GM18511 (cell line): ENCODE measurements around the gene STAT4.
A peak's percentile ranks its signal among the peaks of the same experiment; 100 is the strongest.

Experiments
- ATAC-seq: cut with Tn5 transposase; IDR thresholded peaks from one replicate; pipeline ENCODE4 v1.9.1; 2021; ENCODE audit warnings: mild to moderate bottlenecking, moderate library complexity; ENCODE audit not compliant: unreplicated experiment

Gene STAT4

DNA sequence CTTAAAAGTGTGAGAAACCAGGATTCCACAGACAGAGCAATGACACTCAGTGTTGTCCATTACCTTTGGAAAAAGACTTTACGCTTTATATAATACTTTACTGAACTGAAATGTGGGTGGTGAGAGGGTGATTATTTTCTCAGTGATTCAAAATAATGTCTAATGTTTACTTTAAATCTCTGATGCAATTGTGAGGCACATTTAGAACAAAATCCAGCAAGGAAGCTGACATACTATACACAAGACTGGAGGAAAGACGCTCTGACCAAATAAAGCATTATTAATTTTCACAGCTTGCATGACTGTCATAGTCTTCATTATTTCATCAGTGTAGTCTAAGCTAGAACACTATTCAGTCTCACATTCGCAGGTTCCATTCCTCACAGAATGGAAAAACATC, 102.7 kb downstream of the STAT4 start:
- ATAC-seq: no peak

DNA sequence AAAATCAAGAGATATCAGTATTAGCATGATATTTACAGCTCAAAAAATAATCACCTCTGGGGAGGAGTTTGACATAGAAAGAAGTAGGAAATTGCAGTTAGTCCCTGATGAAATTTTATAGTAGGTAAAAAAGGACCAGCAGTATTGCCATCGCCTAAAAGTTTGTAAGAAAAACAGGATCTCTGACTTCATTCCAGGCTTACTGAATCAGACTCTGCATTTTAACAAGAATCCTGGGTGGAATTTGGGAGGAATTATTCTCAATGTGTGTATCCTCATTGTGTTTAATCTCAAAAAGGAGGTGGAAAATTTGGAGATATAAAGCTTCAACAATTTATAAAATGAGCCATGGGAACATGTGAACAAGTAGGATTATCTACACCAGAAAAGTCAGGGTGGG, 105.7 kb downstream of the STAT4 start:
- no peak for ATAC-seq

GRCh38 chr2:191043438-191043837, 107.4 kb downstream of the STAT4 start:
- ATAC-seq: no peak

GRCh38 chr2:191041418-191042161, 109.2 kb downstream of the STAT4 start:
- ATAC-seq: no peak

- ATAC-seq: no peak
Measured at GRCh38 chr2:191039616-191040015, 111.2 kb downstream of the STAT4 start.

DNA sequence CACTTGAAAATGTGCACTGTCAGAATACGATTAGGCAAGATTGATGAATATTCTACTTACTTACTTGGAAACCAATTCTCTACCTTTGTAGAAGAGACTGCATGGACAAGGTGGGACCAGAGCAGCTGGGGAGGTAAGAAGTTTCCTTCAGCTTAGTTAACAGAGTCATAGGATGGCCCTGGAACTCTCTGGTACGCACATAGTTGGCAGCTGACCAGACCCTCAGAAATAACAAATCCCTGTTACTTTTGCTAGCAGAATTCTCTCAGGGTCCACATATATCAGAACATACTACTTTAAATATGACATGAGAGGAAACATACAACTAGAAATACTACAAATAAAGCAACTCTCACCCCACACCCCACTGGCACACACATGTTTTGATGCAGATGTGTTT, 112.1 kb downstream of the STAT4 start:
- no peak for ATAC-seq

DNA sequence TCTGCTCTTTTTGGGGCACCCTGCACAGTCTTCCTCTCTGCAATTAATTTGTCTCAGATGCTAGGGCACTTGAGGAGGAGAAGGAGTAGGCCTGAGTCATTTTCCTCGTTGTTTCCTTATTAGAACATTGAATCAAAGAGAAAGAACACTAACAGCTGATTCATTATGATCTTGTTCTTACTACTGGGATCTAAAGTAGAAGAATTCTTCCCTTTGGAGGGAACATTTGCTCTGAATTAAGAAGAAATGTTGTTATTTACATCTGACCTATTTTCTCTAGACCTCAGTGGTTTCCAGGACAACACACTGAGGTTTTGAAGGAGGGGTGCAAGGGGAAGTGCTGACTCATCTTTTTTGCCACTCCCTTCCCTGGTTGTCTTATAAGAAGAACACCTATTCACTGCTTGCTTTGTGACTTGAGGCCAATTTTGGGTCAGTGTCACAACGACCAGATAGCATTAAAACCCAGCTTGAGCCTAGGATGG, 112.5 kb downstream of the STAT4 start:
- ATAC-seq: peak; percentile 69

GRCh38 chr2:191037351-191037750, 113.4 kb downstream of the STAT4 start:
- no peak for ATAC-seq

- ATAC-seq: no peak
Measured at GRCh38 chr2:191036363-191036762, 114.4 kb downstream of the STAT4 start.

- no peak for ATAC-seq
Measured at GRCh38 chr2:191032588-191033429, 118.0 kb downstream of the STAT4 start.

DNA sequence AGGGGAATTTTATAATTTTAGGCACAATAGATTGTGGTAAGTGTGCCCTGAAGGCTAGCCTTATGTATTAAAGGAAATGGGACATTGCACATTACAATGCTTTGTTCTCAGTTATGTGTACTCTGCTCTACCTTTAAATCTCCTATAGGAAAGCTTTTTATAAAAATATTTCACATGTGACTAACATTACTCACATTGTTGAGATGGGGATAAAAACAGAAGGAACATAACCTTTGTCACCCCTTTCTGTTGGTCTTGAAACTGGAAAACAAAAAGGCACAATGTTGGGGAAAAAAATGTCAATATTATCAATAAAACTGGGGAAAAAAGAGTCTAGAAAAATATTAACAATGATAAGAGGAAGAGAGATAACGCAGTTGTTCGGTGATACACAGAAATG, 119.5 kb downstream of the STAT4 start:
- no peak for ATAC-seq

DNA sequence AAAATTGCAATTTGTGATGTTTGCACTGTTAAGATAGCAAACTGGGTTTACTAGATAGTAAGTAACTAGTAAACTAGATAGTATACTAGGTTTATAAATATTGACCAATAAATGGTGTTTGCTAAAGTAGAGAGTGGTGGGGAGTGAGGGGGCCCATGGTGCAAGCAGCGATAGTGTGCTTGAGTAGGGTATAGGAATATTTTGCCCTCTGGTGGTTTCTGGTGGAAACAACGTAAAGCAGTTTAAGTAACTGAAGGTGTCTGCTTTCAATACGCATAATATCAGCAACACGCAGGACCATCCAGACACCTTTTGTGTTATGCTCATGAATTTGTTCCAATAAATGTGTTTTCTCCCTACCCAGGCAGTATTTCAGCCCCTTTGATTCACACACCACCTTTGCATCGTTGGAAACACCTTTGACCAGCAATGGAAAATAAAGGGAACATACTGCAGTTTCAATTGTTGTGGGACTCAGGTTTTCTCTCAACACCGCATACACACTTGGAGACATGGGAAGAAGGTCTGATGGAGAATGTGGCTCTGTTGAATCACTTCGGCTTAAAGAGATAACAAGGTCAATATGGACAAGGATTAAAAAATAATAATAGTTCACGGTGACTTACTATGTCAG, 120.2 kb downstream of the STAT4 start:
- peak; percentile 97 for ATAC-seq

DNA sequence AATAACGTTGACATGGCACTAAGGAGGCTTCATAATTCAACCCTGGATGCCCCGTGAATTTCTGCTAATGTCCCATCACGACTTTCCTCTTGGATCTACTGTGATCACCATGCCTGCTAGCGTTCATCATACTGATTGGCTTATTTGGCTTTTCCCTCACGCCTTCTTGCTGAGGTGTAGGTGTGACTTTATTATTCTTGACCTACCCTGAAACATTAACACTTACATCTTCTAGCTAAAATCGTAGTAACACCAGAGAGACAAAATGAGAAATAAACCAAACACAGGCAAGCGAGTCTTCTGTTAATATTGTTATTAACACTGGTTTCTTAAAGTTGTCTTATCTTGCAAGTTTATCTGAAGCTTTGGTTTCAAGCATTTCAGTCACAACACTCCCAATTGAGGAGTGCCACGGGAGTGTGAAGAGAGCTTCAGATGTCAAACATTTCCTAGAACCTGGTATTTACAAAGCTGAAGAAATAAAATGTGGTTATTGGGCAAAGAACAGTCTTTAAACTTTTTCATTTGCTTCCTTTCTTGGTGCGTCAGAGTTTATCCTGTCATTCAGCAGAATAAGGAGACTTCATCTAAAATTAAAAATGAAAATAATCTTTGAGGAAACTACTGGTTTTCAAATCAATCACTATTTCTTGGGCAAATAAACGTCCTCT, 121.4 kb downstream of the STAT4 start:
- ATAC-seq: no peak

DNA sequence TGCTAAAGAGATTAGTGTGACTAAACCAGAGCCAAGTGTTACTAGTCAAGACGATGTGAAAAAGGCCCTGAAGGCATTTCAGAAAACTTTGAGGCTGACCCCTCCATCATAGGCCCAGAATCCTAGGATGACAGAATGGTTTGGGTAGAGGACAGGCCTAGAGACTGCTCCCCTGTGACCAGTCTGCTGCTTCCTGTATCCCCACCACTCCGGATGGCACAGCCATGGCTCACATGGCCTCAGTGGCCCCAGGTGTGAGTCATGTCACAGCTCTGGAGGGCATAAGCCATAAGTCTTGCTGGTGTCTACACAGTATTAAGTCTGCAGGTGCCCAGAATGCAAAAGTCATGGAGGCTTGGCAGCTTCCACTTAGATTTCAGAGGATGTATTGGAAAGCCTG, 124.4 kb downstream of the STAT4 start:
- no peak for ATAC-seq

DNA sequence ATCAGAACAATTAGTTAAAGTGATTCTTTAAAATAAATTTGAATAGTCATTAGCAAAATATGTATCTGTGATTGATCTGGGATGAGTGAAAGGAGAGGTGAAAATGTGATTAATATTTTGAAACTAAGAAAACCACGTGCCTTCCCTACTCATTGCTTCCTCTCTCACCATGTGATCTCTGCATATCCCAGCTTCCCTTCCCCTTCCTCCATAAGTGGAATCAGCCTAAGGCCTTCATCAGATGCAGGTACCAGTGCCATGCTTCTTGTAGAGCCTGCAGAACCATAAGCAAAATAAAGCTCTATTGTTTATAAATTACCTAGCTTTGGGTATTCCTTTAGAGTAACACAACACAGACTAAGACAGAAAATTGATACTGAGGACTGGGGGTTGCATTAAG, 125.7 kb downstream of the STAT4 start:
- no peak for ATAC-seq

DNA sequence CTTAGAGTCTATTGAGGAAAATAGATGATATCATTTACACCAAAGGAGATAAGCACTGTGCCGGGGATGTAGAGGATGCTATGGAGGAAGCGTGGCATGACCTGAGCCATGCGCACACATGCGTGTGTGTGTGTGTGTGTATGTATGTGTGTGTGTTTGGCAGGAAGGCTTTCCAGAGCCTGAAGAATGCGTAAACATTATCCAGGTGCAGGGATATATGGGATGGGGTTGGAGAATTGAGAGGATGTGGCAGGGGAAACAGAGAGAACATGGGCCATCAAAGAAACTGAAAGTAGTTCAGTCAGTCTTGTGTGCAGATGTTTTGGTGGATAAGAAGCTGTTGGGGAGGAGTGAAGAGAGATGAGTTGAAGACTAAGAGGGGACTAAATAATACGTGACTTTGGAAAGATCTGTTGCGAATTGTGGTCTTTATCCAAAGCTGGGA, 127.5 kb downstream of the STAT4 start:
- no peak for ATAC-seq

DNA sequence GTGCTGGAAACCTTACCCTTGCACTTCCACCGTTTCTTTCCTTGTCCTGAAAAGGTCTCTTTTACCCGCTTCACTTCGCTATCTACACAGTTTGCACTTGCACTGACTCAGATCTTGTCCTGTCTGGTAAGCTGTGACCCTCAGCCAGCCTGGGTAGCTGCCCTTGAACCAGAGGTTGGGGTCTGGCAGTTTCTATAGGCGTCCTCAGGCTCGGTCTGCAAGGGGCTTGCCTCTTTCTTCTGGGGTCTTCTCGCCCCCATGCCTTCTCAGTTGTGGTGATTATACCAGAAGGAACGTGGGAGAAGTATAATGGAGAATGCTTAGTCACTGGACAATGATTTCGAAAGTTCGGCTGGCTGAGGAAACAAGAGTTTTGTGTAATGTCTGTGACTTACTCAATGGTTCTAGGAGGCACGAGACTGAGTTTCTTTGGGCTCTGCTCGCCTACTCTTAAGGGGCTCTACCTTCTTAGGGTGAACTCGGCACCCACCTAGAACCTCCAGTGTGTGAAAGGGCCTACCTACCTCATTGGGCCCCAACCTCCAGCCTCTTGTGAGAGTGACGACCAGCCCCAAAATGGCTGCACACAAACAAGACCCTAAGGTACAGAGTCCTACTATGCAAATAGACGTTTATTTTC, 129.9 kb downstream of the STAT4 start:
- ATAC-seq: peak; percentile 25

DNA sequence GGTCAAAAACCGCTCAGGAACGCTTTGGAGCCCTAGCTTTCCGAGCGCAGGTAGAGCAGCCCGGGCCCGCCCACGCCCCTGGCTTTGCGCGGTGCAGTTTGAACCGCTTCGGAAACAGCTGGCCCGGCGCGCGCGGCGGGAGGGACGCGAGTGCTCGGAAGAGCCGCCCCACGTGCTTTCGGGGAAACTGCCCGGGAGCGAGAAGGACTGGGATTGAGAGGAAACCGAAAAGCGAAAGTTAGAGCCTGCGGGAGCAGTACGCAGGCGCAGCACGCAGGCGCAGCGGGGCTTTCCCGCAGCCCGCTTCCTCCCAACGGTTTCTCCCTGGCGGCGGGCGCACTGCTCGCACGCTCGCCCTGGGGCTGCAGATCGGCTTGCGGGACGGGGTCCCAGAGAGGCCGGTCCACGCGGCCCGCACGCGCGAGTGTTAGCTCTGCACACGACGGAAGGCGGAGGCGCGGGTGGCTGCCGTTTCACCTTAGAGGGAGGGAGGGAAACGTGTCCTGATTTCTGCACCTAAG, 130.5 kb downstream of the STAT4 start:
- peak; percentile 70 for ATAC-seq

DNA sequence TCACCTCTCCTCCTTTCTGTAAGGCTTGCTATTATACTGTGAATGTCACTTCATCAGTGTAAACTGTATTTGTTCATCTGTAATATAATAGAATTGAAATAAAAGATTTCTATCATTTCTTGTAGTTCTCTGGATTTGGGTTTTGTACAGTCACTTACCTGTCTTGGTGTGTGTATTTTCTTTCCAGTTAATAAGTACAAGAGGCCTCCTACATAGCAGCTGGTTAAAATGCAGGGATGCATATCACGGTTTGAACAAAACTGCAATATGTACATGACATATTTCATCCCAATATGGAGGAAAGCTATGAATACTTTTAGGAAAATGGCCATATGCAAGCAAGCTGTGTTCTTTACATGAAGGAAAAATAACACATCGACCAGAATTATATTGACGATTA, 131.4 kb downstream of the STAT4 start:
- ATAC-seq: no peak

GRCh38 chr2:191018643-191019119, 132.1 kb downstream of the STAT4 start:
- ATAC-seq: peak; percentile 15
